Neural progenitor cell (in vitro differentiated cells): ENCODE data around the gene CPXM1. TPM values are rescaled to one million over a fixed set of nuclear protein-coding genes. Genes with fewer than 3 reads are reported as not detected.

ENCODE experiments used
- DNase-seq: peaks from one replicate; pipeline ENCODE4 v3.0.0-alpha.2; 2016; ENCODE audit warnings: low spot score
- H2AFZ ChIP-seq: fragments of 200-600 bp; sonication (generic); replicated peaks from 2 replicates; pipeline ENCODE4 v1.6.1; 2016; ENCODE audit warnings: antibody characterized with exemption
- H3F3A ChIP-seq: fragments of 200-600 bp; sonication (generic); 2 replicates; pipeline ENCODE4 v1.6.1; 2016; ENCODE audit warnings: antibody characterized with exemption, low read depth
- H3K27ac ChIP-seq: fragments of 200-600 bp; sonication (generic); 2 replicates; pipeline ENCODE4 v1.5.1; 2016; ENCODE audit warnings: mild to moderate bottlenecking
- H3K27me3 ChIP-seq: fragments of 200-600 bp; sonication (generic); 2 replicates; pipeline ENCODE4 v1.6.1; 2016; ENCODE audit warnings: mild to moderate bottlenecking, moderate library complexity
- H3K36me3 ChIP-seq: fragments of 200-600 bp; sonication (generic); 2 replicates; pipeline ENCODE4 v1.5.1; 2016
- H3K4me1 ChIP-seq: fragments of 200-600 bp; sonication (generic); 2 replicates; pipeline ENCODE4 v1.6.1; 2016; ENCODE audit warnings: mixed run types
- H3K4me2 ChIP-seq: fragments of 200-600 bp; sonication (generic); 2 replicates; pipeline ENCODE4 v1.6.1; 2016
- H3K4me3 ChIP-seq: fragments of 200-600 bp; sonication (generic); 2 replicates; pipeline ENCODE4 v1.5.1; 2016
- H3K79me2 ChIP-seq: fragments of 200-600 bp; sonication (generic); 2 replicates; pipeline ENCODE4 v1.6.1; 2016; ENCODE audit warnings: low read depth
- H3K9ac ChIP-seq: fragments of 200-600 bp; sonication (generic); 2 replicates; pipeline ENCODE4 v1.6.1; 2016
- H3K9me3 ChIP-seq: fragments of 200-600 bp; sonication (generic); 2 replicates; pipeline ENCODE4 v1.5.1; 2016; ENCODE audit warnings: low read depth
- H4K20me1 ChIP-seq: fragments of 200-600 bp; sonication (generic); 2 replicates; pipeline ENCODE4 v1.6.1; 2016; ENCODE audit warnings: low read depth
- H3K27ac Mint-ChIP-seq: 3 replicates; pipeline ENCODE4 v1.8.0; 2021; ENCODE audit warnings: mixed read lengths
- H3K27me3 Mint-ChIP-seq: 2 replicates; pipeline ENCODE4 v1.8.0; 2022; ENCODE audit warnings: low read depth, mild to moderate bottlenecking, inconsistent platforms, moderate library complexity, mixed read lengths; ENCODE audit not compliant: insufficient read depth
- H3K36me3 Mint-ChIP-seq: 3 replicates; pipeline ENCODE4 v1.8.0; 2021; ENCODE audit warnings: mixed read lengths
- H3K4me1 Mint-ChIP-seq: 3 replicates; pipeline ENCODE4 v1.8.0; 2021; ENCODE audit warnings: mixed read lengths
- H3K4me3 Mint-ChIP-seq: 3 replicates; pipeline ENCODE4 v1.8.0; 2021; ENCODE audit warnings: mild to moderate bottlenecking, moderate library complexity, mixed read lengths
- H3K9me3 Mint-ChIP-seq: 3 replicates; pipeline ENCODE4 v1.8.0; 2020; ENCODE audit warnings: mixed read lengths
- CTCF ChIP-seq: fragments of 200-600 bp; sonication (generic); IDR thresholded peaks from 2 replicates; pipeline ENCODE4 v1.5.1; 2017; ENCODE audit warnings: antibody characterized with exemption, mild to moderate bottlenecking
- EZH2 ChIP-seq: fragments of 200-600 bp; sonication (generic); IDR thresholded peaks from 2 replicates; pipeline ENCODE4 v1.6.1; 2017; ENCODE audit warnings: antibody characterized with exemption, mild to moderate bottlenecking, moderate library complexity
- EZH2phosphoT487 ChIP-seq: fragments of 200-600 bp; sonication (generic); IDR thresholded peaks from 2 replicates; pipeline ENCODE4 v1.6.1; 2017; ENCODE audit warnings: antibody characterized with exemption
- total RNA-seq: library from RNA; depleted of rRNA; stranded (reverse); fragments of >200 nt; gene quantifications from 2 replicates; pipeline ENCODE4 v1.2.3, GENCODE V29; 2015; ENCODE audit warnings: low replicate concordance

Gene CPXM1
- total RNA-seq, 1 donor from 2014 or later, result 76.3 TPM

GRCh38 chr20:2748551-2749342 lies 51.7 kb downstream of the CPXM1 start:
- Mint-ChIP-seq H3K4me3 (no peak overlapping the region), H3K36me3 (no peaks in the 10 kb centered on the region), H3K27me3 (peaks cover 64% of the 10 kb centered on the region), H3K27ac (no peak overlapping the region), H3K9me3 (no peaks in the 10 kb centered on the region), H3K4me1 (peaks cover 11% of the 10 kb centered on the region)
- no peaks in the 10 kb centered on the region for H3K79me2 ChIP-seq
- H3K36me3 ChIP-seq, result no peaks in the 10 kb centered on the region
- peaks cover 34% of the 10 kb centered on the region for H4K20me1 ChIP-seq
- H3K27ac ChIP-seq, result no peak overlapping the region
- no peak overlapping the region for H2AFZ ChIP-seq
- DNase-seq, result no peak
- H3K9ac ChIP-seq, result no peak overlapping the region
- peaks cover 14% of the 10 kb centered on the region for H3F3A ChIP-seq
- H3K9me3 ChIP-seq, result no peaks in the 10 kb centered on the region
- peaks cover 14% of the 10 kb centered on the region for H3K4me1 ChIP-seq
- TF ChIP-seq EZH2 (no peak), CTCF (no peak), EZH2phosphoT487 (no peak)
- no peak overlapping the region for H3K4me2 ChIP-seq
- H3K4me3 ChIP-seq, result no peak overlapping the region
- peaks cover 100% of the 10 kb centered on the region for H3K27me3 ChIP-seq

GRCh38 chr20:2747676-2748235 lies 52.7 kb downstream of the CPXM1 start:
- Mint-ChIP-seq H3K36me3 (no peaks in the 10 kb centered on the region), H3K27ac (no peak overlapping the region), H3K9me3 (no peaks in the 10 kb centered on the region), H3K4me3 (no peak overlapping the region), H3K4me1 (peaks cover 7% of the 10 kb centered on the region), H3K27me3 (peaks cover 57% of the 10 kb centered on the region)
- H3K36me3 ChIP-seq, result no peaks in the 10 kb centered on the region
- no peak overlapping the region for H2AFZ ChIP-seq
- no peak overlapping the region for H3K4me2 ChIP-seq
- H3K9me3 ChIP-seq, result no peaks in the 10 kb centered on the region
- peaks cover 100% of the 10 kb centered on the region for H3K27me3 ChIP-seq
- peaks cover 14% of the 10 kb centered on the region for H3F3A ChIP-seq
- no peak for TF ChIP-seq EZH2phosphoT487
- TF ChIP-seq CTCF, result no peak
- TF ChIP-seq EZH2, result no peak
- no peaks in the 10 kb centered on the region for H3K79me2 ChIP-seq
- no peak overlapping the region for H3K27ac ChIP-seq
- peaks cover 34% of the 10 kb centered on the region for H4K20me1 ChIP-seq
- H3K9ac ChIP-seq, result no peak overlapping the region
- no peak for DNase-seq
- peaks cover 14% of the 10 kb centered on the region for H3K4me1 ChIP-seq
- H3K4me3 ChIP-seq, result no peak overlapping the region

- Mint-ChIP-seq H3K27ac (no peak overlapping the region), H3K27me3 (peaks cover 55% of the 10 kb centered on the region), H3K4me3 (no peak overlapping the region), H3K4me1 (peaks cover 7% of the 10 kb centered on the region), H3K36me3 (no peaks in the 10 kb centered on the region), H3K9me3 (no peaks in the 10 kb centered on the region)
- Histone ChIP-seq H3K4me1 (peaks cover 12% of the 10 kb centered on the region), H4K20me1 (peaks cover 31% of the 10 kb centered on the region), H3K4me3 (no peak overlapping the region), H2AFZ (no peak overlapping the region), H3K9me3 (no peaks in the 10 kb centered on the region), H3K36me3 (no peaks in the 10 kb centered on the region), H3K27ac (no peak overlapping the region), H3K4me2 (no peak overlapping the region), H3K27me3 (peaks cover 100% of the 10 kb centered on the region), H3K79me2 (no peaks in the 10 kb centered on the region), H3K9ac (no peak overlapping the region), H3F3A (peaks cover 13% of the 10 kb centered on the region)
- TF ChIP-seq CTCF, result no peak
- TF ChIP-seq EZH2phosphoT487, result no peak
- DNase-seq, result no peak
Observed at GRCh38 chr20:2746636-2747265, 53.7 kb downstream of the CPXM1 start.
